Activated effector memory CD4-positive, alpha-beta T cell treated with Interleukin-2 at 50 U/mL for 16 hours (primary cell): ENCODE data around the gene ITGB5.

ENCODE experiments used
- DNase-seq: peaks from one replicate; pipeline ENCODE4 v3.0.0-alpha.2; 2020

The ITGB5 gene, protein sequence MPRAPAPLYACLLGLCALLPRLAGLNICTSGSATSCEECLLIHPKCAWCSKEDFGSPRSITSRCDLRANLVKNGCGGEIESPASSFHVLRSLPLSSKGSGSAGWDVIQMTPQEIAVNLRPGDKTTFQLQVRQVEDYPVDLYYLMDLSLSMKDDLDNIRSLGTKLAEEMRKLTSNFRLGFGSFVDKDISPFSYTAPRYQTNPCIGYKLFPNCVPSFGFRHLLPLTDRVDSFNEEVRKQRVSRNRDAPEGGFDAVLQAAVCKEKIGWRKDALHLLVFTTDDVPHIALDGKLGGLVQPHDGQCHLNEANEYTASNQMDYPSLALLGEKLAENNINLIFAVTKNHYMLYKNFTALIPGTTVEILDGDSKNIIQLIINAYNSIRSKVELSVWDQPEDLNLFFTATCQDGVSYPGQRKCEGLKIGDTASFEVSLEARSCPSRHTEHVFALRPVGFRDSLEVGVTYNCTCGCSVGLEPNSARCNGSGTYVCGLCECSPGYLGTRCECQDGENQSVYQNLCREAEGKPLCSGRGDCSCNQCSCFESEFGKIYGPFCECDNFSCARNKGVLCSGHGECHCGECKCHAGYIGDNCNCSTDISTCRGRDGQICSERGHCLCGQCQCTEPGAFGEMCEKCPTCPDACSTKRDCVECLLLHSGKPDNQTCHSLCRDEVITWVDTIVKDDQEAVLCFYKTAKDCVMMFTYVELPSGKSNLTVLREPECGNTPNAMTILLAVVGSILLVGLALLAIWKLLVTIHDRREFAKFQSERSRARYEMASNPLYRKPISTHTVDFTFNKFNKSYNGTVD

DNA sequence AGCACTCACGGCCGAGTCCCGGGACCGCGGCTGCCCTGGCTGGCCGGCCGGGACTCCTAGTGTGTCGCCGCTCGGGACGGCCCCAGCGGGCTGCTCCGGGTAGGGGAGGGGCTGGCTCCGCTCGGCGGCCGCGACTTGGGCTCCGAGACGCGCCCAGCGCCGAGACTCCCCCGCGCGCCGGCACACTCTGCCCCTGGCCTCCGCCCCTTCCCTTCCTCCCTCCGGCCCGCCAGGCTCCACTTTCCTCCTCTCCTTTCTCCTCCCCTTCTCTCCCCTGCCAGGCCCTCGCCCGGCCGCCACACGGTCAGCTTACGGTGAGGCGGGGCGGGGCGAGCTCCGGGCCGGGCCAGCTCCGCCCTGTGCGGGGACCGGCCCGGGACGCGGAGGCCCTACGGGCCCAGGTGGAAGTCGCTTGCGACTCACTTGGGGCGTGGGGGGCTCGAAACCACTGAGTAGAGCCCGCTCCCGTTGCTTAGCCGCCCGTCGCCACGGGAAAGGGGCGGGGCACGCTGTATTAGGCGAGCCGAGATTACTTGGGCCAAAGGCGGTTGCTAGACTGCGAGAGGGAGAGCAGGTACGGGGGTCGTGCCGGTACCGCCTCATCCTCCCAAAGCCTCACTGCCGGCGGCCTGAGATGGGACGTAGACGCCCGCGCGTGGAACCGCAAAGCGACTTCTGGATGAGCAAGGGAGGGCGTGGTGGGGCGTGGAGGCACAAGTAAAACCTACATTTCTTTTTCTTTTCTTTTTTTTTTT, at the start of gene ITGB5:
Gene ITGB5 (minus strand): TSS at position 189 of the 755 bp plus-strand sequence. CDS start 365 bp downstream, outside the sequence.
- no peak for DNase-seq

DNA sequence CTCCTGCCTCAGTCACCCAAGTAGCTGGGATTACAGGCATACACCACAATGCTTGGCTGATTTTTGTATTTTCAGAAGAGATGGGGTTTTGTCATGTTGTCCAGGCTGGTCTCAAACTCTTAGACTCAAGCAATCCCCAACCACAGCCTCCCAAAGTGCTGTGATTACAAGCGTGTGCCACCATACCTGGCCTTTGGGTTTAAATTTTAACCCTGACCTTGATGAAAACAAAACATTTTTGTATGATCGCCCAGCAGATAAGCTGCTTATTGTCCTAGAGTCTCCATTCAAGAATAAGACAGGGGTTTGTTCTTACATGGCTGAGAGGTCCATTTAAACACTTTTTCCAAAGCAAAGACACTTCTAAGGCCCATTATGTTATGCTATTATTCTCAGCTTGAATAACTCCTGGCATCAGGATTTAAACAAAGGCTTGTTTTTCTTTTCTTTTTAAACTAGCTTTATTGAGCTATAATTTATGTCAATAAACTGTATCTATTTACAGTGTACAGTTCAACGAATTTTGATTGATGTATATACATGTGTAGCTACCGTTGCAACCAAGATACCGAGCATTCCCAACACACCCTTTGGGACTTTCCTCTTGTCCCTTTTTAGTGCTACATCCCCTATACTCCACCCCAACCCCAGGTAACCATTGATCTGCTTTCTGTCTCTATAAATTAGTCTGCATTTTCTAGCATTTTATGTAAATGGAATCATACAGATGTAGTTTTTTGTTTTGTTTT, 48.8 kb upstream of the ITGB5 start:
- no peak for DNase-seq

- DNase-seq: no peak
Observed at GRCh38 chr3:124935264-124935663, 48.1 kb upstream of the ITGB5 start.

- DNase-seq: no peak
Observed at GRCh38 chr3:124934577-124934976, 47.4 kb upstream of the ITGB5 start, which contains the start of gene MUC13. Gene MUC13, minus strand, starts transcription at chr3:124934751. Its CDS starts 39 bp downstream, at chr3:124934712.

DNA sequence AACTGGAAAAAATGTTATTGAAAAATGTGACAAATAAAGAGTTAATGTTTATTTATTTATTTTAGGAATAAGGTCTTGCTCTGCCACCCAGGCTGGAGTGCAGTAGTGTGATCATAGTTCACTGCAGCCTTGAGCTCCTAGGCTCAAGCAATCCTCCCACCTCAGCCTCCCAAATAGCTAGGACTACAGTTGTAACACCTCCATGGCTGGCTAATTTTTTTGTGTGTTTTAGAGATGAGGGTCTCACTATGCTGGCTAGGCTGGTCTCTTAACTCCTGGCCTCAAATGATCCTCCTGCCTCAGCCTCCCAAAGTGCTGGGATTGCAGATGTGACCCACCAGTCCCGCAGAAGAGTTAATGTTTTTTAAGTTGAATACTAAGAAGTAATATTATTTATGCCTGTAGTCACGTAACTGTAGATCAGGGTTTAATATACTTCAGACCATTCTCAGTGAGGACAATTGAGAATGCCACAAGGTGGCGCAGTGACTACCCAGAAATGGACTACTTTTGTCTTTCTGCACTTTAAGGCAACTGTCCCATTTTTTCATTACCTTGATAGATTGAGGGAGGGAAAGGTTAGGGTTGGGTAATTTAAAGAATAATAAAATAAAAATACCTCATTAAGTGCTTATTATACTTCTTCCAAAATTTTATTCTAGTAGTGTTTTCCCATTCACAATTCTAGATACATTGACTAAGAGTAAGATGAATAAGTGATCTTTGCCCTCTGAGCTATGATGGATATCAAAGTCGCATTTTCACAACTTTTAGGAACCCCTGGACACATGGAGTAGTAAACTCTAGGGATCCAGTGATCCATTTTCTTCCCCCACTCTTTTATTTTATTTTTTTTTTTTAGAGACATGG, 41.4 kb upstream of the ITGB5 start:
- peak; percentile 35 for DNase-seq

- no peak for DNase-seq
Observed at GRCh38 chr3:124927574-124928045, 40.4 kb upstream of the ITGB5 start.

GRCh38 chr3:124926426-124927101, 39.4 kb upstream of the ITGB5 start:
- DNase-seq: no peak

DNA sequence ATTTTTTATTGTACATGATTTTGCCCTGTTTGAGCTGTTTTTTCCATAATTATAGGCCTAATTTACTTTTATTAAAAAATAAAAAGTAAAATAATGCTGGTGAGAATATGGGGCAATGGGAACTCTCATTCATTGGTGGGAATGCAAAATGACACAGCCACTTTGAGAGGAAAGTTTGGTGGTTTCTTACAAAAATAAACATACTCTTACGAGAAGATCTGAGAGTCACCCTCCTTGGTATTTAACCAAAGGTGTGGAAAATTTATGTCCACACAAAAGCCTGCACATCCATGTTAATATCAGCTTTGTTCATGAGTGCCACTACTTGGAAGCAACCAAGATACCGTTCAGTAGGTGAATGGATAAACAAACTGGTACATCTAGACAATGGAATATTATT, 37.6 kb upstream of the ITGB5 start:
- DNase-seq: no peak

DNA sequence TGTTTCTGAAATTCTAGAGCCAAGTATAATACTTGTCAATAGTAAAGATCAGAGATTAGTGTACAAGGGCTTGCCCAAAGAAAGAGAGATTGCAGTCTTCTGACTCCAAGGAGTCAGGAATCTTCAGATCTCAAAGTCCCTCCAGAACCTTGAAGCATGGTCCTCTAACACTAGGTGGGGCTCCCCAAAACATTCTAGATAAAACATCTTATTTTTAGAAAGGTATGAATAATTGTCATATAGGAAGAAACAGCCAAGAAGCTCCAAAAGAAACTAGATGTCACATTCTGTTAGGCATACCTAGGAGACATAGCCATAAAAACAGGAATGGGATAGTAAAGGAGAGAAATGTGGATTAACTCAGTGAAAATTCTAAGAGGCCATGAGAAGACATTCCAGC, 36.7 kb upstream of the ITGB5 start:
- no peak for DNase-seq

GRCh38 chr3:124920718-124921117, 33.6 kb upstream of the ITGB5 start:
- DNase-seq: no peak

DNA sequence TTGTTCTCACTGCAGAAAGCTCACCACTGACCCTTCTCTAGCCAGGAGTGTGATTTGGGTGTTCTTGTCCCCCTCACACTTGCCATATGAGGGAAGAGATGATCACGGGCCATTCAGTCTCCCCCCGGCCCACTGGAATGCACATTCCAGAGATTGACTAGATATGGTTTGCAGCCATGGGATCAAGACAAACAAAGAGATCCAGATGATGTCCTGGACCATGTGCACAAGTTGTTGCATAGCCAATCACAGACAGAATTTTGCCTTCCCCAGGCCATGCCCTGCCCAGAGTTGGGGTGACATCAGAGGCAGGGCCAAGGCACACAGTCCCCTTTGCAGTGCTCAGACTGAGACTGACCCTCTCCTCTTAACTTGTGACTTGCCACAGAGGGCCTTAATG, 32.6 kb upstream of the ITGB5 start:
- no peak for DNase-seq

GRCh38 chr3:124918524-124918923, 31.4 kb upstream of the ITGB5 start:
- DNase-seq: no peak

DNA sequence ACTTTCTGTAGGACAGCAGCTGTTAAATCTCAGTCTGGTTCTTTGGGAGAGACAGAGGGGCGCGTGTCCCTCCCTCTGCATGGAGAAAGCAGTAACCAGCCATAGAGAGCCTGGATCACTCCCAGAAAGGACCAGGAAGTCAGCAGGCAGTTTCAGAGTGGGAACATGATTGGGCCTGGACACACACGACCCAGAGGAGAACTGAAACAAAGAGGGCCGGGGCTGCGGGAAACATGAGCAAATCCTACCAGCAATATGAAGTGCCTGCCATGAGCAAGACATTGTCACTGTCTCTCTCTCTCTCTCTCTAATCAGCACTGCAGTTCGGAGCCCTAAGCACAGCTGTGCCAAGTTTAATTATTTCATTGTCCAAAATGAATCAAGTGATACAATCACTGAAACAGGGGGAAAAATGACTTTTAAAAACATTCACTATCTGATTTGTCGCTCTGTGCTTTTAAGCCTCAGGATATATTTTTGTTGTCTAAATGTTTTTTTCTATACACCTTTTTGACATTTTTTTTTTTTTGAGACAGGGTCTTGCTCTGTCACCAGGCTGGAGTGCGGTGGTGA, 29.8 kb upstream of the ITGB5 start:
- DNase-seq: no peak

- DNase-seq: no peak
Observed at GRCh38 chr3:124915254-124915653, 28.1 kb upstream of the ITGB5 start.

- DNase-seq: no peak
Observed at GRCh38 chr3:124907957-124908356, 20.8 kb upstream of the ITGB5 start.

DNA sequence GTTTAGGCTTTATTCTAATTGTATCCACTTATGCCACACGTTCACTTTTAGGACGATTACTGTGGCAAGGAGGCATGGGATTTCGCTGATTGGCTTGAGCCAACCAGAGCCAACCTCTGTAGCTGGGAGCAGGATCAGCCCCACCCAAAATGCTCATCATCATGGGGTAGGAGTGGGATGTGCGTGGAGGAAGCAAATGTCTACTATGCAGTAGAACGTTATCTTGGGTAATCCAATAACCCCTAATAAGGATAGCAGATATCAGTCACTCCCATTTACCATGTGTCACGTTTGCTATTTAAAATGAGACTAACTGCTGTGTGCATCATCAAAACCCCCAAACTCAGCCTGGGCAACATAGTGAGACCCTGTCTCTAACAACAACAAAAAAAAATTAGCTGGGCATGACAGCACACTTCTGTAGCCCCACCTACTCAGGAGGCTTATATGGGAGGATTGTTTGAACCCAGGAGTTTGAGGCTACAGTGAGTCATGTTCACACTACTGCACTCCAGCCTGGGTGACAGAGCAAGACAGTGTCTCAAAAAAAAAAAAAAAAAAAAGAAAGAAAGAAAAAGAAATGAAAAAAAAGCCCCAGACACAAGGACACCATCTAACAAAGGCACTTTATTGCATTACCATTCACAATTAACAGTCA, 17.8 kb upstream of the ITGB5 start:
- DNase-seq: no peak

DNA sequence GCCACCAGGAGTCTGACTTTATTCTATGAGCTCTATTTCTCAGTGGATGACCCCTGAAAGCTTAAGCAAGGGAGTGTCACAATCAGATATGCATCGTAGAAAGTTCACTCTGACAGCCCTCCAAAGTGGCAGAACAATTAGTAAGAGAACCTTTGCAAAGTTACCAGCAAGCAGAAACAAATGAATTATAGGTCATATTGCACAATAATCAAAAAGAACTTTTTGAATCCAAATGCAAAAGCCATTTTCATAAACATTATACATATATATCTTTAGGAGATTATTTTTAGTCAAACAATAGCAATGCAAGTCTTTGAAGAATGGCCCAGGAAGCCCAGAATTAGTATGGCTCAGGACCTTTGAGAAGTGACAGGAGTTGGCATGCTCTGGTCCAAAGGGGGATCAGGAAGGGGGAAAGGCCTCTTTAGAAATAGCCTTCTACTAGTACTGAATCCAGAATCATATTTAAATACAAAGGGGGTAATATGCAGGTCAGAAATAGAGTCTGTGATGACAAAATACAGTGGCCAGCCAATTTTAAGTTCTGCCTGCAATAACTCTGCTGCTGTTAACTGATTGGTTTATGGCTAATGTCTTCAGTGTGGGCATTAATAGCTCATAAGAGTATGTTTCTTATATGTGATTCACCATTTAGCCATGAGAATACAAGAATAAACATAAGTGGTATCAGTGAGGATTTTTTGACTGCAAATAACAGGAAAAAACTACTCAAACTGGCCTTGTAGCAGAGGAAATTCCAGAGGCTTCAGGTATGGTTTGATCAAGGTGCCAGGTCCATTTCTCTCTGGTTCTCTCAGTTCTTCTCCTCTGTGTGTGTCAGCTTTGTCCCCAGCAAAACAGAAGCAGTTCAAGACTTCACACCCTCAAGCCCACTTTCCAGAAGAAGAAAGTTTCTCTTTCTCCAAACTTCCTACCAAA, 17.0 kb upstream of the ITGB5 start:
- no peak for DNase-seq

GRCh38 chr3:124896824-124897526, 9.8 kb upstream of the ITGB5 start:
- DNase-seq: no peak
